ENCODE measurements around the gene RAB10. TPM values are rescaled to one million over a fixed set of nuclear protein-coding genes. Genes with fewer than 3 reads are reported as not detected.

RAB10 gene
- total and polyA plus RNA-seq, 9 of the 15 experiments (the other 6 are each of a cell fraction or from before 2014, with no cell fraction given) = 25.1 to 214 (median 157) TPM

DNA sequence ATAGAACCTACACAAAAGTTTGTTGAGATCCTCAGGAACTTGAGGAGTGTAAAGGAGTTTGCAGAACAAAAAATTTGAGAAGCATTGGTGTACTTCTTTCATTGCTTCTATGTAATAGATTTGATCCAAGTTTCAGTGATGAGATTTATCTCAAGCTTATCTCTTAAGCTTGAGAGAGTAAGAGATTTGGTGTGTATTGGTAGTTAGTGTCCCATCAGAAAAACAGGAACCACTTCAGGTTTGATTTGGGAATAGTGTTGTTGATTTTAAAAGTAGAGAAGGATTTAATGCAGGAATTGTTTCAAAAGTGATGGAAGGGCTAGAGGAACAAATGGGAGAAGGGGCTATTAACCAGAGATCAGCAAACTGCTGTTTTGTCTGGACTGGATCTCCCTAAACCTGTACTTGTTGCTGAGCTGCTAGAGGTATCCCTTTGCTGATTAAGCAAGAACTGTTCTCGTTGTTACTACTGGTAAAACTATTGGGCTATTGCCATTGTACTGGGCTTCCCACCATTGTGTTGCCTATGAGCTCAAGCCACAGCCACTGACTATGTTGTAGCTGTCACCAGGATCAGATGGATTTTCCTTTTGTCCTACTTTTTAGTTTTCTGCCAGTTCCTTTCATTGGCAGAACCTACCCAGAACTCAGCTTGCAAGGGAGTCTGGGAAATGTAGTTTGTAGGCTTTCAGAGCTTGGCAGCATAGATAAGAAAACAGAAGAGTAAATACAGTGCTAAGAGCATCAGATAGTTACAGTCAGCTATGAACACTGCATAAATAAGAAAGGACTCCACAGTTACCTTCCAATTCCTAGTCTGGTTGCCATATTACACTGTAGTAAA is 39.3 kb downstream of the RAB10 start (continued):
- TF ChIP-seq SRF (CRISPR knock-in tag; IDR thresholded peaks at IDR 0.05) = no peak
- TF ChIP-seq MAZ (CRISPR knock-in tag; conservative IDR thresholded peaks at IDR 0.05 in 1 of 2, IDR thresholded peaks at IDR 0.05 in 1 of 2) = no peak
- no peak for TF ChIP-seq GTF2F1 (IDR thresholded peaks at IDR 0.05; ENCODE audit: low read depth, low read length)
- TF ChIP-seq, protein P1, sequence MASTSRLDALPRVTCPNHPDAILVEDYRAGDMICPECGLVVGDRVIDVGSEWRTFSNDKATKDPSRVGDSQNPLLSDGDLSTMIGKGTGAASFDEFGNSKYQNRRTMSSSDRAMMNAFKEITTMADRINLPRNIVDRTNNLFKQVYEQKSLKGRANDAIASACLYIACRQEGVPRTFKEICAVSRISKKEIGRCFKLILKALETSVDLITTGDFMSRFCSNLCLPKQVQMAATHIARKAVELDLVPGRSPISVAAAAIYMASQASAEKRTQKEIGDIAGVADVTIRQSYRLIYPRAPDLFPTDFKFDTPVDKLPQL (IDR thresholded peaks at IDR 0.05; ENCODE audit: extremely low read depth, insufficient read length) = no peak
- no peak for TF ChIP-seq L3MBTL2 (IDR thresholded peaks at IDR 0.05)
- TF ChIP-seq SMARCB1 (IDR thresholded peaks at IDR 0.05; ENCODE audit: insufficient read length, low read depth) = no peak
- TF ChIP-seq HMG20B (CRISPR knock-in tag; IDR thresholded peaks at IDR 0.05) = no peak
- no peak for TF ChIP-seq CHD1 (IDR thresholded peaks at IDR 0.05; ENCODE audit: low read length)
- TF ChIP-seq ADNP (tag; IDR thresholded peaks at IDR 0.05) = no peak
- TF ChIP-seq ZNF436 (CRISPR knock-in tag; IDR thresholded peaks at IDR 0.05) = no peak
- TF ChIP-seq, protein P2, sequence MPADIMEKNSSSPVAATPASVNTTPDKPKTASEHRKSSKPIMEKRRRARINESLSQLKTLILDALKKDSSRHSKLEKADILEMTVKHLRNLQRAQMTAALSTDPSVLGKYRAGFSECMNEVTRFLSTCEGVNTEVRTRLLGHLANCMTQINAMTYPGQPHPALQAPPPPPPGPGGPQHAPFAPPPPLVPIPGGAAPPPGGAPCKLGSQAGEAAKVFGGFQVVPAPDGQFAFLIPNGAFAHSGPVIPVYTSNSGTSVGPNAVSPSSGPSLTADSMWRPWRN (IDR thresholded peaks at IDR 0.05; ENCODE audit: low read depth) = no peak
- TF ChIP-seq, protein P3, sequence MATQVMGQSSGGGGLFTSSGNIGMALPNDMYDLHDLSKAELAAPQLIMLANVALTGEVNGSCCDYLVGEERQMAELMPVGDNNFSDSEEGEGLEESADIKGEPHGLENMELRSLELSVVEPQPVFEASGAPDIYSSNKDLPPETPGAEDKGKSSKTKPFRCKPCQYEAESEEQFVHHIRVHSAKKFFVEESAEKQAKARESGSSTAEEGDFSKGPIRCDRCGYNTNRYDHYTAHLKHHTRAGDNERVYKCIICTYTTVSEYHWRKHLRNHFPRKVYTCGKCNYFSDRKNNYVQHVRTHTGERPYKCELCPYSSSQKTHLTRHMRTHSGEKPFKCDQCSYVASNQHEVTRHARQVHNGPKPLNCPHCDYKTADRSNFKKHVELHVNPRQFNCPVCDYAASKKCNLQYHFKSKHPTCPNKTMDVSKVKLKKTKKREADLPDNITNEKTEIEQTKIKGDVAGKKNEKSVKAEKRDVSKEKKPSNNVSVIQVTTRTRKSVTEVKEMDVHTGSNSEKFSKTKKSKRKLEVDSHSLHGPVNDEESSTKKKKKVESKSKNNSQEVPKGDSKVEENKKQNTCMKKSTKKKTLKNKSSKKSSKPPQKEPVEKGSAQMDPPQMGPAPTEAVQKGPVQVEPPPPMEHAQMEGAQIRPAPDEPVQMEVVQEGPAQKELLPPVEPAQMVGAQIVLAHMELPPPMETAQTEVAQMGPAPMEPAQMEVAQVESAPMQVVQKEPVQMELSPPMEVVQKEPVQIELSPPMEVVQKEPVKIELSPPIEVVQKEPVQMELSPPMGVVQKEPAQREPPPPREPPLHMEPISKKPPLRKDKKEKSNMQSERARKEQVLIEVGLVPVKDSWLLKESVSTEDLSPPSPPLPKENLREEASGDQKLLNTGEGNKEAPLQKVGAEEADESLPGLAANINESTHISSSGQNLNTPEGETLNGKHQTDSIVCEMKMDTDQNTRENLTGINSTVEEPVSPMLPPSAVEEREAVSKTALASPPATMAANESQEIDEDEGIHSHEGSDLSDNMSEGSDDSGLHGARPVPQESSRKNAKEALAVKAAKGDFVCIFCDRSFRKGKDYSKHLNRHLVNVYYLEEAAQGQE (IDR thresholded peaks at IDR 0.05; ENCODE audit: borderline replicate concordance) = no peak
- TF ChIP-seq, protein P3 (CRISPR knock-in tag; IDR thresholded peaks at IDR 0.05; ENCODE audit: low read depth) = no peak
- TF ChIP-seq, protein P4, sequence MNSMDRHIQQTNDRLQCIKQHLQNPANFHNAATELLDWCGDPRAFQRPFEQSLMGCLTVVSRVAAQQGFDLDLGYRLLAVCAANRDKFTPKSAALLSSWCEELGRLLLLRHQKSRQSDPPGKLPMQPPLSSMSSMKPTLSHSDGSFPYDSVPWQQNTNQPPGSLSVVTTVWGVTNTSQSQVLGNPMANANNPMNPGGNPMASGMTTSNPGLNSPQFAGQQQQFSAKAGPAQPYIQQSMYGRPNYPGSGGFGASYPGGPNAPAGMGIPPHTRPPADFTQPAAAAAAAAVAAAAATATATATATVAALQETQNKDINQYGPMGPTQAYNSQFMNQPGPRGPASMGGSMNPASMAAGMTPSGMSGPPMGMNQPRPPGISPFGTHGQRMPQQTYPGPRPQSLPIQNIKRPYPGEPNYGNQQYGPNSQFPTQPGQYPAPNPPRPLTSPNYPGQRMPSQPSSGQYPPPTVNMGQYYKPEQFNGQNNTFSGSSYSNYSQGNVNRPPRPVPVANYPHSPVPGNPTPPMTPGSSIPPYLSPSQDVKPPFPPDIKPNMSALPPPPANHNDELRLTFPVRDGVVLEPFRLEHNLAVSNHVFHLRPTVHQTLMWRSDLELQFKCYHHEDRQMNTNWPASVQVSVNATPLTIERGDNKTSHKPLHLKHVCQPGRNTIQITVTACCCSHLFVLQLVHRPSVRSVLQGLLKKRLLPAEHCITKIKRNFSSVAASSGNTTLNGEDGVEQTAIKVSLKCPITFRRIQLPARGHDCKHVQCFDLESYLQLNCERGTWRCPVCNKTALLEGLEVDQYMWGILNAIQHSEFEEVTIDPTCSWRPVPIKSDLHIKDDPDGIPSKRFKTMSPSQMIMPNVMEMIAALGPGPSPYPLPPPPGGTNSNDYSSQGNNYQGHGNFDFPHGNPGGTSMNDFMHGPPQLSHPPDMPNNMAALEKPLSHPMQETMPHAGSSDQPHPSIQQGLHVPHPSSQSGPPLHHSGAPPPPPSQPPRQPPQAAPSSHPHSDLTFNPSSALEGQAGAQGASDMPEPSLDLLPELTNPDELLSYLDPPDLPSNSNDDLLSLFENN (IDR thresholded peaks at IDR 0.05; ENCODE audit: low read depth in 2 of 2, low read length in 2 of 2) = no peak
